GM19455 (cell line): ENCODE results near the gene OTOF.
"Not testable (repeated sequence)": the region's sequence is repeated elsewhere in the genome, so short reads cannot be mapped to it uniquely, and the experiment has no call there.

ENCODE experiments used
- ATAC-seq: cut with Tn5 transposase; IDR thresholded peaks from one replicate; pipeline ENCODE4 v1.9.1; 2021; ENCODE audit not compliant: unreplicated experiment

The OTOF gene

GRCh38 chr2:26481706-26482105 lies 3.8 kb upstream of the OTOF start:
- ATAC-seq, result no peak

DNA sequence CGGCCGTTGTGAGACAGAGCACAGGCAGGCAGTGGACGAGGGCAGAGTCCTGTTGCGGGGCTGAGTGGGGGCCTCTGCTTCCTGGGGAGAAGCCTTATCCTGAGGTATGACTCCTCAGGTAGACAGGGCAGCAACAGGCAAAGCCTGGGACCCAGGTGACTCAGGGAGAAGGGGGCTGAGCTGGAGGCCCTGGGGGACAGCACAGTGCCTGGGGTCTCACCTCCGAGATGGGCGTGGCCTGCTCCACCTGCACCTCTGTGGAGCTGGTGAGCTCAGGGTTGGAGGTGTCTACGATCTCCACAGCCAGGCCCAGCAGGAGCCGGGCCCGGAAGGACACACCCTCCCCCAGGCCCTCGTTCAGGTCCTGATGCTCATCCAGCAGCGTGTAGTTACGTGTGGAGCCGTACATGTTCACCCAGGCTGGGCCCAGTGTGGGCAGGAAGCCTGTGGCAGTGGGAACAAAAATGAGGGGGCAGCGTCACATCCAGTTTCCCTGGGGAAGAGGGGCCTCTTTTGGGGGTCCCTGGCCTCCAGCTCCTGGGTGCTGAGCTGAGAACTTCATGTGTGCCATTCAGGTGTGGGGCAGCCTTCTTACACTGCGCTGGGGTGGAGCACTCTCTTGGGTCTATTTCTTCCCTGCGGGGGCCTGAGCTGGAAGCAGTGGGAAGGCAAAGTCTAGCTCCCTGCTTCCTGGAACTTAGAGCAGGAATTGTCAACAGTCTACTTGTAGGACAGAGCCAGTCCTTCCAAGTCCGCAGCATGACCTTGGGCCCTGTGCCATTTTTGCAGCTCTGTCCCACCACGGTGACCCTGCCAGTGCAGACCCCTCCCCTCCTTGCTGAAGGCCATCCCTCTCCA lies 2.9 kb upstream of the OTOF start:
- ATAC-seq, result no peak

DNA sequence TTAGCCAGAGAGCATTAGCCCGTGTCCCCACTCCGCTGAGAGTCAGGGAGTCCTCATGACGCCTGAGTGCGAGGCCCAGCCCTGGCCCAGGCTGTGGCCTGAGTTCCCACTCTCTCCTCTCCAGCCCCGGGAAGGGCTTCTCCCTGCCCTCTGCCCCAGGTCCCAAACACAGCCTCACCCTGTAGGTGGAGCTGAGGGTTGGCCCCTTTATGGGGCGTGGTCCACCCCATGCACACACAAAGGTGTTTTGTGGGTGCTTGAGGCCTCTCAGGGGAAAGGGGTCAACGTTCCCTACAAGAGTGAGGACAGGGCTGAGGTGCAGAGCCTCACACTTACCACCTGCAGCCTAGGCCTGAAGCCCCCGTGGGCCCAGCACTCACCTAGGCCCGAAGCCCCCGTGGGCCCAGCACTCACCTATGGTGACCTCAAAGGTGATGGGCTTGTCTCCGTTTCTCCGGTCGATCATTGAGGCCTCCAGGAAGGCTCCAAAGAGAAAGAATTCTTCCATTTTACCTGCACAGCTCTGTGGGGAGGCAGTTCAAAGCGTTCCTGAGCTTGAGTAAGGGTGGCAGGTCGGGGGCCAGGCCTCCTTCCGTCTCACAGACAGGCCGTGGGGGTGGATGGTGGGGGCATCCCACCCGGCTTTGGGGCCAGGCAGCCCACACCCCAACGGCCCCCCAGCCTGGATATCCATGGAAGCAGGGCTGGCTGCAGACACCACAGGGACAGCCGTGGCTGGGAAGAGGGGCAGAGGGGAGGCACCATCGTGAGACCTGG lies 2.1 kb upstream of the OTOF start:
- no peak for ATAC-seq

GRCh38 chr2:26479131-26479788 lies 1.3 kb upstream of the OTOF start:
- no peak for ATAC-seq

DNA sequence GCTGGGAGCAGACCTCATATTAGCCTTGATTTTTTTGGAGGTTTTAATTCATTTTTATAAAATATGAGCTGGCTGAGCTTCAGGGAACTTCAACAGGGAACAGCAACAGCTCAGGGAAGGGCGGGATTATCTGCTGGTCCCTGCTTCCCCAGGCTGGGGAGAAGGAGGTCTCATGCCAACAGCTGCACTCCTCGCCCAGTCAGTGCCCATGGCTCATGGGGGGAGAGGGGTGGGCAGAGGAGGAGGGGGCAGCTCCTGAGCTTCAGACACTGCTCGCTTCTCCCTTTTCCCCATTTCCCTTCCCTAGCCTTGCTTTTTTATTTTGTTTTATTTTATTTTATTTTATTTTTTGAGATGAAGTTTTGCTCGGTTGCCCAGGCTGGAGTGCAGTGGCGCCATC lies 442 bp upstream of the OTOF start:
- no peak for ATAC-seq

- ATAC-seq, result no peak
Observed at GRCh38 chr2:26477126-26477910, 606 bp downstream of the OTOF start.

GRCh38 chr2:26475832-26476501 lies 2.0 kb downstream of the OTOF start:
- no peak for ATAC-seq

DNA sequence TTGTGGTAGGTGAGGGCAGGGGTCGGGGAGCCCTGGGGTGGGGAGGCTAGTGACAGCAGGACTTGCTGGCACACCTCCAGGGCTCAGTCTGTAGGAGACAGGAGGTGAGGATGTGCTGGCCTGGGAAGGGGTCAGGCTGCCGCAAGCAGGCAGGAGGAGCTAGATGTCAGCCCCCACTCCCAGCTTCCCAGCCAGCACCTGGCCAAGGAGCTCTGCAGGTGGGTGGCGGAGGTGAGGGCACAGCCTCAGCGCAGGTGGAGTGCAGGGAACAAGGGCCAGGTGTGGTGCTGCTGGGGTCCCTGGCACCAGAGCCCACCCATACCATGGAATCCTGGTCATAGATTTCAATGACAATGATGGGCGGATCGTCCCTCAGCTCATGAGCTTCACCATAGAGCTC lies 2.9 kb downstream of the OTOF start:
- no peak for ATAC-seq

- ATAC-seq, result no peak
Observed at GRCh38 chr2:26474261-26474785, 3.6 kb downstream of the OTOF start.

DNA sequence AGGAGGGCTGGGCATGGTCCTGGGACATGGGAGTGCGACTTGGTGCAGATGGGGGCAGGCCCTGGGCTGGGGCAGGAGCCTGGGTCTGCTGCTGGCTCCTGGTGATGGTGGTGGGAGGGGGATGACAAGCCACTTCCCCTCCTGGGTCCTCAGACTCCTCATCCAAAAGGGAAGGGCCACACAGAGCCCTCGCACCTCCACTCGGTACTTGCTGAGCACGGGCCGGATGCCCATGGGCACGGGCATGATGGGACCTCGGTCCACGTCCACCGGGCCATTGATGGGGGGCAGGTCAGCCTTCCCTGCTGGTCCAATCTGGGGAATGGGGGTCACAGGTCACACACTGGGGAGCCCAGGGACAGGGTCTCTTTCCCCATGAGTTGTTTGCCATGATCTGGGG lies 4.1 kb downstream of the OTOF start:
- no peak for ATAC-seq

DNA sequence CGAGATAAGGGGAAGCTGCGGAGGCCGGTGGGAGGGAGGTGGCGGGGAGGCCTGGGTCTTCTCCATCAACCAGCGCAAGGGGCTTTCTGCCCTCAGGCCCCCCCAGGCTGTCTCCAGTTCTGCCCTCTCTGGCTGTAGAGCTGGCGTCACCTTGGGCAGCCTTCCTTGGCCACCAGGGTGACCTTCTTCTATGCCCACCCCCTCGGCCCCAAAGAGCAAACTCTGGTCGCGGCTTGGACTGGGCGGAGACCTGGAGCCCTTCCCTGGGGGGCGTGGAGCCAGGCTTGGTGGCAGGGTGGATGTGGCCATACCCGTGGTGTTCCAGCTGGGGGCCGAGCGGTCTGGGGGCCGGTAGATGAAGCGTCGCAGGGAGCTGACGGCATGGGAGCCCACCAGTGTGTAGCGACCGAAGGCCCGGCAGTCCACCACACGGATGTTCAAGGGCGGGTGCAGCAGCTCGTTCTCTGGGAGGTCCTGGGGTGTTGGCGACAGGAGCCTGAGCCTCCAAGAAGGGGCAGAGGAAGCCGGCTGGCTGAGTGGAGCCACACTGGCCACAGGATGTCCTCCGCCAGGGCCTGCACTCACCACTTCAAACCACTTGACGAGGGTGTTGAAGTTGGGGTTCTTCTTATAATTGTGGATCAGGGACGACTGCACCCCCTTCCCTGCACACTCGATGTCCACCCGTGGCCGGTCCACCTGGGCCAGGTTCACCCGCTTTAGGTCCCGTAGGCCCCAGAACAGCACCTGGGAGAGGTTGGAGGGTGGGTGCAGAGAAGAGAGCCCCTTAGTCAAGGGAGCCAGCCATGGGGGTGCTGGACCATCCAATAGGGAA lies 4.9 kb downstream of the OTOF start:
- no peak for ATAC-seq

- no peak for ATAC-seq
Observed at GRCh38 chr2:26471766-26472706, 5.9 kb downstream of the OTOF start.

- ATAC-seq, result no peak
Observed at GRCh38 chr2:26471289-26471688, 6.6 kb downstream of the OTOF start.

GRCh38 chr2:26470601-26471260 lies 7.2 kb downstream of the OTOF start:
- no peak for ATAC-seq

- no peak for ATAC-seq
Observed at GRCh38 chr2:26469955-26470354, 8.0 kb downstream of the OTOF start.

- ATAC-seq, result no peak
Observed at GRCh38 chr2:26469092-26469710, 8.7 kb downstream of the OTOF start.

GRCh38 chr2:26468544-26468943 lies 9.4 kb downstream of the OTOF start:
- not testable (repeated sequence) for ATAC-seq
